ENCODE data around the gene LSS. TPM values are rescaled to one million over a fixed set of nuclear protein-coding genes. Genes with fewer than 3 reads are reported as not detected.
"Not testable (repeated sequence)": the region's sequence is repeated elsewhere in the genome, so short reads cannot be mapped to it uniquely, and the experiment has no call there.

Gene LSS
- total RNA-seq, 2 experiments from 2014 or later = 30.4 TPM

DNA sequence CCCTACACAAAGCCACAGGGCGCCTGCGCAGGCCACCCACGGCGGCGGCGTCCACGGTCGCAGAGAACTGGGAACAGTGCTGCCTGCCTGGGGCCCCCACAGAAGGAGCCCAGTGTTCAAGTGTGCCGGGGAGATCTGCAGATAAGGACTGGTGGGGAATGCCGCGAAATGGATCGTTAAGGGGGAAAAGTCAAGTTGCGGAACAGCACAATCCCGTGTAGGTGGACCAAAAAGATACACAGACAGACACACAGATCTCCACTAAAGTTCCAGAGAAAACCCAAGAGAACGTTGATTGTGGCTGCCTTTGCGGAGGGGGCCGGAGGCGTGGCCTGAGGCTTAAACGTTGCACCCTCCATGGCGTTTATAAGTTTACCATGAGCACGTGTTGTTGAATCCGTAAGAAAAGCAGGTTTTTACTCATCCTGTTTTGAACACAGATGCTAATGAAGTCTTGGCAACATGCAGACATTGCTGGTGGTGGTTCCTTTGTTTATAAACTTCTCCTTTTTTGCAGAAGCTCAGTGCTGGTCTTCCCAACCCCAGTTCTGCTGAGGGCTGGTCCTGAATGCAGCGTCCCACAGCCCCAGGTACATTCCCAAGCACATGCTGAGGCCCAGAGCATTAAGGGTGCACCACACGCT is 48.4 kb downstream of the LSS start:
- TF ChIP-seq, protein P1, sequence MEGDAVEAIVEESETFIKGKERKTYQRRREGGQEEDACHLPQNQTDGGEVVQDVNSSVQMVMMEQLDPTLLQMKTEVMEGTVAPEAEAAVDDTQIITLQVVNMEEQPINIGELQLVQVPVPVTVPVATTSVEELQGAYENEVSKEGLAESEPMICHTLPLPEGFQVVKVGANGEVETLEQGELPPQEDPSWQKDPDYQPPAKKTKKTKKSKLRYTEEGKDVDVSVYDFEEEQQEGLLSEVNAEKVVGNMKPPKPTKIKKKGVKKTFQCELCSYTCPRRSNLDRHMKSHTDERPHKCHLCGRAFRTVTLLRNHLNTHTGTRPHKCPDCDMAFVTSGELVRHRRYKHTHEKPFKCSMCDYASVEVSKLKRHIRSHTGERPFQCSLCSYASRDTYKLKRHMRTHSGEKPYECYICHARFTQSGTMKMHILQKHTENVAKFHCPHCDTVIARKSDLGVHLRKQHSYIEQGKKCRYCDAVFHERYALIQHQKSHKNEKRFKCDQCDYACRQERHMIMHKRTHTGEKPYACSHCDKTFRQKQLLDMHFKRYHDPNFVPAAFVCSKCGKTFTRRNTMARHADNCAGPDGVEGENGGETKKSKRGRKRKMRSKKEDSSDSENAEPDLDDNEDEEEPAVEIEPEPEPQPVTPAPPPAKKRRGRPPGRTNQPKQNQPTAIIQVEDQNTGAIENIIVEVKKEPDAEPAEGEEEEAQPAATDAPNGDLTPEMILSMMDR (IDR thresholded peaks at IDR 0.05) = no peak
- no peak overlapping the region for H3K27ac ChIP-seq (ENCODE audit: low read depth in 1 of 2, low read length in 2 of 2)
- Mint-ChIP-seq H3K9me3 (peaks cover 5% of the 10 kb centered on the region), H3K27ac (no peak overlapping the region), H3K27me3 (no peaks in the 10 kb centered on the region), H3K4me3 (no peak overlapping the region), H3K4me1 (ENCODE audit: low read depth) (peaks cover 5% of the 10 kb centered on the region), H3K36me3 (ENCODE audit: low read depth) (no peaks in the 10 kb centered on the region)
- H3K9me3 ChIP-seq (ENCODE audit: control insufficient read depth in 1 of 2, insufficient read depth in 1 of 2, low read length in 2 of 2) = peaks cover 0 to 6% of the 10 kb centered on the region in 2 experiments
- H3K4me3 ChIP-seq (ENCODE audit: low read length) = no peak overlapping the region
- DNase-seq (no peak), ATAC-seq (ENCODE audit: poor library complexity) (no peak)
- CTCF ChIA-PET = no interaction called here
- H3K27me3 ChIP-seq (ENCODE audit: control insufficient read depth in 1 of 2, insufficient read depth in 2 of 2, low read length in 2 of 2) = peaks cover 0 to 3% of the 10 kb centered on the region in 2 experiments
- intact Hi-C loops (cut with DNase I, micrococcal nuclease) = loop anchor here in 1 of 2 experiments (10.0 kb wide), 1 partner anchor 85 kb away; the partner anchor contains the start of gene COL6A2
- H3K36me3 ChIP-seq (ENCODE audit: insufficient read depth, low read length) = no peaks in the 10 kb centered on the region
- POLR2A ChIA-PET = no interaction called here
- peaks cover 19% of the 10 kb centered on the region for H3K4me1 ChIP-seq (ENCODE audit: insufficient read depth, low read length)

DNA sequence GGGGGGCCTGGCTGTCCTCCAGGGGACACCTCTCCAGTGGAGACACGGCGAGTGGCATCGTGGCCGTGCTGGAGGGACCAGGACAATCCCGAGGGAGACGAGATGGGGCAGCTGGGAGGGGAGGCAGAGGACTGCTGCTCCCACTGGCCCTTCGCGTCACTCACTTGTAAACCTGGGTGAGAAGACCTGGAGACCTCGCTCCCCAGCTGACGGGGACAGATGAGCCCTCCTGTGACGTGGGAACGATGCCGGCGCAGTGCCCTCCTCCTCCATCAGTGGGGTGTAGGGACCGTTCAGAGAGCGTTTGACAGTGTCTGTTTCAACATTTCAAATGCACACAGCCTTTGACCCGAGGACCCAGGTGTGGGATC is 48.9 kb downstream of the LSS start:
- TF ChIP-seq, protein P1 (IDR thresholded peaks at IDR 0.05) = no peak
- Mint-ChIP-seq H3K9me3 (peaks cover 5% of the 10 kb centered on the region), H3K36me3 (ENCODE audit: low read depth) (no peaks in the 10 kb centered on the region), H3K27me3 (no peaks in the 10 kb centered on the region), H3K4me1 (ENCODE audit: low read depth) (peaks cover under 1% of the 10 kb centered on the region), H3K27ac (no peak overlapping the region), H3K4me3 (no peak overlapping the region)
- DNase-seq (no peak), ATAC-seq (ENCODE audit: poor library complexity) (no peak)
- no peak overlapping the region for H3K27ac ChIP-seq (ENCODE audit: low read depth in 1 of 2, low read length in 2 of 2)
- H3K36me3 ChIP-seq (ENCODE audit: insufficient read depth, low read length) = no peaks in the 10 kb centered on the region
- no peak overlapping the region for H3K4me3 ChIP-seq (ENCODE audit: low read length)
- peaks cover 17% of the 10 kb centered on the region for H3K4me1 ChIP-seq (ENCODE audit: insufficient read depth, low read length)
- ChIA-PET POLR2A (no interaction called here), CTCF (no interaction called here)
- H3K27me3 ChIP-seq (ENCODE audit: control insufficient read depth in 1 of 2, insufficient read depth in 2 of 2, low read length in 2 of 2) = peaks cover 0 to 2% of the 10 kb centered on the region in 2 experiments
- intact Hi-C loops (cut with DNase I, micrococcal nuclease) = loop anchor here in 1 of 2 experiments (10.0 kb wide), 1 partner anchor 85 kb away; the partner anchor contains the start of gene COL6A2
- H3K9me3 ChIP-seq (ENCODE audit: control insufficient read depth in 1 of 2, insufficient read depth in 1 of 2, low read length in 2 of 2) = peaks cover 2 to 6% of the 10 kb centered on the region in 2 experiments

DNA sequence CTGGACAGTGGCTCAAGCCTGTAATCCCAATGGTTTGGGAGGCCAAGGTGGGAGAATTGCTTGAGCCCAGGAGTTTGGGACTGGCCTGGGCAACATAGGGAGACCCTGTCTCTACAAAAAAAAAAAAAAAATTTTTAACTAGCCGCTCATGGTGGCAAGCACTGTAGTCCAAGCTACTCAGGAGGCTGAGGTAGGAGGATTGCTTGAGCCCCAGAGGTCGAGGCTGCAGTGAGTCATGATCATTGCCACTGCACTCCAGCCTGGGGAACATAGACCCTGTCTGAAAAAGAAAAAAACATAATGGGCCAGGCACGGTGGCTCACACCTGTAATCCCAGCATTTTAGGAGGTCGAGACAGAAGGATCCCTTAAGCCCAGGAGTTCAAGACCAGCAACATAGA is 49.6 kb downstream of the LSS start:
- peaks cover 9% of the 10 kb centered on the region for H3K9me3 Mint-ChIP-seq
- TF ChIP-seq, protein P1 (IDR thresholded peaks at IDR 0.05) = no peak

DNA sequence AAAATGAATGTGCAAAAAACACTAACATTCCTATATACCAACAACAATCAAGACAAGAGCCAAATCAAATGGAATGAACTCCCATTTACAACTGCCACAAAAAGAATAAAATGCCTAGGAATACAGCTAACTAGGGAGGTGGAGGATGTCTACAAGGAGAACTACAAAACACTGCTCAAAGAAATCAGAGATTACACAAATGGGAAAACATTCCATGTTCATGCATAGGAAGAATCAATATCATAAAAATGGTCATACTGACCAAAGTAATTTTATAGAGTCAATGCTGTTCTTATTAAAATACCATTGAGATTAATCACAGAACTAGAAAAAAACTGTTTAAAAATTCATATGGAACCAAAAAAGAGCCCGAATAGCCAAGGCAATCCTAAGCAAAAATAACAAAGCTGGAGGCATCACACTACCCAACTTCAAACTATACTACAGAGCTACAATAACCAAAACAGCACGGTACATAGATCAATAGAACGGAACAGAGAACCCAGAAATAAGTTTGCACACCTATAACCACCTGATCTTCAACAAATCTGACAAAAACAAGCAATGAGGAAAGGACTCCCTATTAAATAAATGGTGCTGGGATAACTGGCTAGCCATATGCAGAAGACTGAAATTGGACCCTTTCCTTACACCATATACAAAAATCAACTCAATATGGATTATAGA is 52.0 kb downstream of the LSS start:
- peaks cover 13 to 22% of the 10 kb centered on the region in 2 experiments for H3K9me3 ChIP-seq (ENCODE audit: control insufficient read depth in 1 of 2, insufficient read depth in 1 of 2, low read length in 2 of 2)
- intact Hi-C loops (cut with DNase I, micrococcal nuclease); H3K36me3 Mint-ChIP-seq (ENCODE audit: low read depth); H3K27ac Mint-ChIP-seq; H3K4me1 Mint-ChIP-seq (ENCODE audit: low read depth); H3K36me3 ChIP-seq (ENCODE audit: insufficient read depth, low read length); H3K9me3 Mint-ChIP-seq; H3K4me1 ChIP-seq (ENCODE audit: insufficient read depth, low read length); H3K4me3 ChIP-seq (ENCODE audit: low read length); H3K27me3 Mint-ChIP-seq; DNase-seq; ATAC-seq (ENCODE audit: poor library complexity); H3K27me3 ChIP-seq (ENCODE audit: control insufficient read depth in 1 of 2, insufficient read depth in 2 of 2, low read length in 2 of 2); POLR2A ChIA-PET; H3K27ac ChIP-seq (ENCODE audit: low read depth in 1 of 2, low read length in 2 of 2); CTCF ChIA-PET; H3K4me3 Mint-ChIP-seq: not testable (repeated sequence)

More for the DNA sequence above, 49.6 kb downstream of the LSS start:
- peaks cover 9 to 10% of the 10 kb centered on the region in 2 experiments for H3K9me3 ChIP-seq (ENCODE audit: control insufficient read depth in 1 of 2, insufficient read depth in 1 of 2, low read length in 2 of 2)
- Mint-ChIP-seq H3K27ac (no peak overlapping the region), H3K4me3 (no peak overlapping the region), H3K4me1 (ENCODE audit: low read depth) (no peaks in the 10 kb centered on the region), H3K36me3 (ENCODE audit: low read depth) (no peaks in the 10 kb centered on the region), H3K27me3 (no peaks in the 10 kb centered on the region)
- DNase-seq = no peak
- ChIA-PET POLR2A (interaction anchor here (0.6 kb wide), 1 partner anchor 103 kb away, joined by 5 read pairs; no protein-coding TSS in a partner anchor), CTCF (no interaction called here)
- H3K36me3 ChIP-seq (ENCODE audit: insufficient read depth, low read length) = no peaks in the 10 kb centered on the region
- ATAC-seq (ENCODE audit: poor library complexity) = no peak
- H3K4me1 ChIP-seq (ENCODE audit: insufficient read depth, low read length) = peaks cover 10% of the 10 kb centered on the region
- no peaks in the 10 kb centered on the region for H3K27me3 ChIP-seq (ENCODE audit: control insufficient read depth in 1 of 2, insufficient read depth in 2 of 2, low read length in 2 of 2)
- H3K4me3 ChIP-seq (ENCODE audit: low read length) = no peak overlapping the region
- intact Hi-C loops (cut with DNase I, micrococcal nuclease) = no loop called here
- no peak overlapping the region for H3K27ac ChIP-seq (ENCODE audit: low read depth in 1 of 2, low read length in 2 of 2)
